HepG2 (cell line): Measurements from ENCODE around the gene EBF3. TPM values are rescaled to one million over a fixed set of nuclear protein-coding genes. Genes with fewer than 3 reads are reported as not detected.

Experiments used
- ATAC-seq: fragments of 200-7000 bp; cut with Tn5 transposase; 3 replicates; pipeline ENCODE4 v1.9.1; 2020; ENCODE audit warnings: mild to moderate bottlenecking, moderate library complexity
- BruUV-seq: library from RNA; stranded (reverse); fragments of 400-500 nt; replicated peaks from 2 replicates; lab custom pipeline; 2021; lab: Mats Ljungman, UMichigan
- CTCF ChIA-PET: fragments of 300-600 bp; formaldehyde crosslinking; extraction: SDS; loops from one replicate; lab custom pipeline; 2021; ENCODE audit warnings: low total read pairs, inconsistent platforms, low intra/inter-chr PET ratio; lab: Yijun Ruan, JAX
- POLR2A ChIA-PET: fragments of 350-600 bp; sonication (Branson Sonifier 250); formaldehyde crosslinking; loops from one replicate; lab custom pipeline; 2020; ENCODE audit warnings: antibody characterized with exemption, inconsistent platforms; lab: Yijun Ruan, JAX
- DNase-seq: peaks from one replicate; pipeline ENCODE4 v3.0.0-alpha.2; 2015; ENCODE audit warnings: low spot score
- FAIRE-seq: peaks from 3 replicates; lab custom pipeline; 2011; peaks lifted over from hg19 to GRCh38; lab: Jason Lieb, UNC
- H2AFZ ChIP-seq: one replicate; pipeline ENCODE4 v1.6.1; 2011; ENCODE audit warnings: low read length, inconsistent platforms
- H3K27ac ChIP-seq: fragments of 300-600 bp; 3 replicates; pipeline ENCODE4 v1.8.0; 2011; ENCODE audit warnings: mixed run types, mild to moderate bottlenecking, mixed read lengths, low read length, inconsistent platforms; ENCODE audit not compliant: insufficient read depth; ENCODE audit errors: extremely low read length
- H3K27me3 ChIP-seq, 2 experiments: fragments of 200-600 bp in 1 of 2; 2 replicates in 1 of 2; 3 replicates in 1 of 2; pipeline versions ENCODE4 v1.6.0 to v1.8.0; 2011; ENCODE audit warnings: low read length in 2 of 2, mild to moderate bottlenecking in 2 of 2, moderate library complexity in 2 of 2, inconsistent platforms in 1 of 2; ENCODE audit not compliant: insufficient read depth in 2 of 2, control insufficient read depth in 1 of 2
- H3K36me3 ChIP-seq, 2 experiments: fragments of 200-600 bp in 1 of 2; replicated peaks in 1 of 2; 2 replicates in 1 of 2; 3 replicates in 1 of 2; pipeline versions ENCODE4 v1.5.1 to v1.8.0; 2011; ENCODE audit warnings: low read length in 2 of 2, inconsistent platforms in 1 of 2; ENCODE audit not compliant: insufficient read depth in 2 of 2, control insufficient read depth in 1 of 2
- H3K4me1 ChIP-seq: 2 replicates; pipeline ENCODE4 v1.5.1; 2012; ENCODE audit warnings: low read length, inconsistent platforms; ENCODE audit not compliant: insufficient read depth
- H3K4me2 ChIP-seq: 2 replicates; pipeline ENCODE4 v1.6.0; 2011; ENCODE audit warnings: low read depth, low read length, inconsistent platforms
- H3K4me3 ChIP-seq, 3 experiments: fragments of 200-600 bp in 1 of 3; sonication (generic), shearing (Covaris generic) in 1 of 3; replicated peaks in 1 of 3; 2 replicates each; pipeline ENCODE4 v1.5.1; 2011 to 2016; ENCODE audit warnings: low read length in 3 of 3, inconsistent platforms in 2 of 3, low read depth in 2 of 3, mild to moderate bottlenecking in 2 of 3, control low read depth in 1 of 3, mixed read lengths in 1 of 3; ENCODE audit not compliant: insufficient read depth in 1 of 3
- H3K79me2 ChIP-seq: one replicate; pipeline ENCODE4 v1.6.1; 2011; ENCODE audit warnings: low read length, inconsistent platforms; ENCODE audit not compliant: insufficient read depth
- H3K9ac ChIP-seq: 2 replicates; pipeline ENCODE4 v1.6.0; 2011; ENCODE audit warnings: mild to moderate bottlenecking, low read depth, low read length, inconsistent platforms; ENCODE audit not compliant: insufficient read depth
- H3K9me3 ChIP-seq: 2 replicates; pipeline ENCODE4 v1.5.1; 2012; ENCODE audit warnings: mild to moderate bottlenecking, low read length
- H4K20me1 ChIP-seq: 2 replicates; pipeline ENCODE4 v1.6.0; 2011; ENCODE audit warnings: inconsistent platforms, mild to moderate bottlenecking, low read length, moderate library complexity; ENCODE audit not compliant: insufficient read depth
- AFF4 ChIP-seq: sonication (generic); formaldehyde crosslinking; IDR thresholded peaks from 2 replicates; pipeline ENCODE4 v1.4.0; 2020; ENCODE audit warnings: missing genetic modification reagents
- BATF2 ChIP-seq: sonication (generic); formaldehyde crosslinking; IDR thresholded peaks from 2 replicates; pipeline ENCODE4 v1.8.0; 2022; ENCODE audit warnings: mild to moderate bottlenecking, missing genetic modification reagents, moderate library complexity
- GPN1 ChIP-seq: sonication (generic); formaldehyde crosslinking; IDR thresholded peaks from 2 replicates; pipeline ENCODE4 v1.5.1; 2020; ENCODE audit warnings: missing genetic modification reagents, borderline replicate concordance
- GZF1 ChIP-seq: sonication (generic); formaldehyde crosslinking; IDR thresholded peaks from 2 replicates; pipeline ENCODE4 v1.5.1; 2020; ENCODE audit warnings: mild to moderate bottlenecking, missing genetic modification reagents
- HNF4G ChIP-seq, 2 experiments: sonication (generic) in 1 of 2; formaldehyde crosslinking in 1 of 2; IDR thresholded peaks; 2 replicates each; pipeline versions ENCODE4 v1.4.0 to v1.6.1; 2011 to 2020; ENCODE audit warnings: borderline replicate concordance in 2 of 2, low read depth in 2 of 2, mild to moderate bottlenecking in 2 of 2, low read length in 1 of 2, missing genetic modification reagents in 1 of 2, moderate library complexity in 1 of 2
- SMARCC2 ChIP-seq: fragments of 450-650 bp; IDR thresholded peaks from 2 replicates; pipeline ENCODE4 v1.6.1; 2017; ENCODE audit warnings: antibody characterized with exemption, mild to moderate bottlenecking
- ZC3H13 ChIP-seq: sonication (generic); formaldehyde crosslinking; IDR thresholded peaks from 2 replicates; pipeline ENCODE4 v1.8.1; 2023; ENCODE audit warnings: mild to moderate bottlenecking, missing genetic modification reagents, moderate library complexity
- ZHX2 ChIP-seq, 2 experiments: sonication (generic) in 1 of 2; formaldehyde crosslinking in 1 of 2; IDR thresholded peaks; 2 replicates each; pipeline versions ENCODE4 v1.6.1 to v1.9.0; 2014 to 2022; ENCODE audit warnings: antibody characterized with exemption in 1 of 2, borderline replicate concordance in 1 of 2, inconsistent platforms in 1 of 2, low read depth in 1 of 2, missing genetic modification reagents in 1 of 2
- ZNF10 ChIP-seq: sonication (generic); formaldehyde crosslinking; IDR thresholded peaks from 2 replicates; pipeline ENCODE4 v1.4.0; 2020; ENCODE audit warnings: mild to moderate bottlenecking, low read depth, missing genetic modification reagents, borderline replicate concordance
- ZNF251 ChIP-seq: sonication (generic); formaldehyde crosslinking; IDR thresholded peaks from 2 replicates; pipeline ENCODE4 v1.9.0; 2021; ENCODE audit warnings: mild to moderate bottlenecking, missing genetic modification reagents
- ZNF660 ChIP-seq: sonication (generic); formaldehyde crosslinking; IDR thresholded peaks from 2 replicates; pipeline ENCODE4 v1.5.1; 2020; ENCODE audit warnings: mild to moderate bottlenecking, low read depth, missing genetic modification reagents, borderline replicate concordance
- ZNF788 ChIP-seq: sonication (generic); formaldehyde crosslinking; IDR thresholded peaks from 2 replicates; pipeline ENCODE4 v1.5.0; 2020; ENCODE audit warnings: mild to moderate bottlenecking, missing genetic modification reagents, borderline replicate concordance
- WGBS: methylation state at CpG from one replicate; pipeline ENCODE4 v1.1.6; 2017; ENCODE audit warnings: low lambda C conversion rate; 5-methylcytosine and 5-hydroxymethylcytosine counted together
- in situ Hi-C: cut with HindIII; loops from 2 replicates; pipeline ENCODE4 v1.10.0; 2017; ENCODE audit warnings: low pct_unique_long_range_greater_than_20kb; ENCODE audit not compliant: extremely low pct_ligation_motif_present
- intact Hi-C: fragments of 100-400 bp; cut with micrococcal nuclease; formaldehyde crosslinking; loops from one replicate; pipeline ENCODE4 v1.10.0; 2022; ENCODE audit not compliant: unreplicated experiment
- polyA plus RNA-seq, 8 experiments: library from polyadenylated mRNA; depleted of rRNA in 3 of 8; stranded (reverse) in 7 of 8; unstranded in 1 of 8; fragments of >200 nt; fragmentation: Illumina TruSeq in 4 of 8; extraction: Trizol in 4 of 8; gene quantifications; 2 replicates each; pipeline versions ENCODE4 v1.2.1 to v1.2.3, GENCODE V29; 2011 to 2016; ENCODE audit warnings: low read depth in 4 of 8, missing spikeins in 1 of 8, mixed read lengths in 1 of 8; ENCODE audit not compliant: insufficient read depth in 1 of 8
- total RNA-seq, 5 experiments: library from RNA; depleted of rRNA; stranded (reverse); fragments of >200 nt; fragmentation: Illumina TruSeq; extraction: Trizol; gene quantifications; 2 replicates each; pipeline ENCODE4 v1.2.3, GENCODE V29; 2016; ENCODE audit warnings: low read depth in 1 of 5

Gene EBF3
- total and polyA plus RNA-seq, 2 of the 13 experiments (the other 11 are each of a cell fraction or from before 2014, with no cell fraction given): not detected

- TF ChIP-seq GPN1 (CRISPR knock-in tag) (no peak), BATF2 (CRISPR knock-in tag) (no peak)
Observed at GRCh38 chr10:130002606-130003005, 38.5 kb upstream of the EBF3 start (continued).

- H3K27ac ChIP-seq: no peak overlapping the region
- DNase-seq (no peak), FAIRE-seq (no peak), ATAC-seq (no peak)
- 0% methylated on average over 2 of the region's 4 CpGs for WGBS
- H3K9me3 ChIP-seq: no peaks in the 10 kb centered on the region
- H3K27me3 ChIP-seq: peaks cover 0 to 3% of the 10 kb centered on the region in 2 experiments; a peak in 2 of 5 replicates
- CTCF ChIA-PET: no interaction called here
- POLR2A ChIA-PET: no interaction called here
- H3K9ac ChIP-seq: no peak overlapping the region
- H3K79me2 ChIP-seq: no peaks in the 10 kb centered on the region
- no peak overlapping the region for H2AFZ ChIP-seq
- H3K36me3 ChIP-seq: no peaks in the 10 kb centered on the region
- intact Hi-C loops (no loop called here), in situ Hi-C loops (no loop called here)
- H4K20me1 ChIP-seq: no peaks in the 10 kb centered on the region
- no peak overlapping the region for H3K4me2 ChIP-seq
- no peak overlapping the region for H3K4me3 ChIP-seq
- no TSS peak for BruUV-seq
- H3K4me1 ChIP-seq: no peaks in the 10 kb centered on the region
- TF ChIP-seq SMARCC2 (no peak), AFF4 (no peak), ZNF251 (CRISPR knock-in tag) (no peak), GZF1 (CRISPR knock-in tag) (no peak), ZNF10 (no peak), ZNF660 (CRISPR knock-in tag) (no peak), HNF4G (IDR thresholded peaks at IDR 0.05; ENCODE audit: borderline replicate concordance, low read depth, low read length) (no peak), HNF4G (CRISPR knock-in tag; IDR thresholded peaks at IDR 0.05; ENCODE audit: borderline replicate concordance, low read depth) (no peak), ZHX2 (IDR thresholded peaks at IDR 0.05; ENCODE audit: low read depth) (no peak), ZHX2 (CRISPR knock-in tag; IDR thresholded peaks at IDR 0.05; ENCODE audit: borderline replicate concordance) (no peak), ZC3H13 (no peak), ZNF788 (no peak)
Observed at GRCh38 chr10:130000918-130001317, 36.8 kb upstream of the EBF3 start.
